ENCODE data around the gene FDX2.
"Not testable (repeated sequence)": the region's sequence is repeated elsewhere in the genome, so short reads cannot be mapped to it uniquely, and the experiment has no call there.

Gene FDX2

GRCh38 chr19:10283301-10284064 is 32.3 kb downstream of the FDX2 start:
- no peak for DNase-seq

GRCh38 chr19:10282043-10282442 is 33.8 kb downstream of the FDX2 start:
- not testable (repeated sequence) for DNase-seq

GRCh38 chr19:10279737-10280442 is 35.9 kb downstream of the FDX2 start:
- no peak for DNase-seq

GRCh38 chr19:10278935-10279334 is 36.9 kb downstream of the FDX2 start:
- DNase-seq: no peak

GRCh38 chr19:10277795-10278589 is 37.8 kb downstream of the FDX2 start:
- no peak for DNase-seq

- DNase-seq: no peak
Observed at GRCh38 chr19:10274589-10274988, 41.2 kb downstream of the FDX2 start.

GRCh38 chr19:10271543-10272086 is 44.2 kb downstream of the FDX2 start:
- no peak for DNase-seq

GRCh38 chr19:10270616-10271394 is 45.0 kb downstream of the FDX2 start, which contains the start of gene ICAM1:
ICAM1 (plus strand) TSS chr19:10271120; CDS start chr19:10271160, 40 bp downstream.
- DNase-seq: peak; percentile 70 to 72

- peak; percentile 51 to 56 for DNase-seq
Observed at GRCh38 chr19:10270180-10270615, 45.6 kb downstream of the FDX2 start.

- DNase-seq: peak; percentile 83 to 88
Observed at GRCh38 chr19:10269333-10270179, 46.3 kb downstream of the FDX2 start.

- no peak for DNase-seq
Observed at GRCh38 chr19:10268071-10268470, 47.7 kb downstream of the FDX2 start.

GRCh38 chr19:10266706-10267105 is 49.1 kb downstream of the FDX2 start:
- no peak for DNase-seq

GRCh38 chr19:10262771-10263170 is 53.0 kb downstream of the FDX2 start:
- DNase-seq: no peak

- peak; percentile 56 to 67 for DNase-seq
Observed at GRCh38 chr19:10260141-10260584, 55.7 kb downstream of the FDX2 start.
